SK-N-SH treated with all-trans-retinoic acid at 6 μM for 48 hours (cell line): ENCODE measurements around the gene SUSD6.

Source experiments
- ATAC-seq: fragments of 200-7000 bp; cut with Tn5 transposase; 3 replicates; pipeline ENCODE4 v1.9.1; 2020; ENCODE audit warnings: mild to moderate bottlenecking, moderate library complexity
- BACH2 ChIP-seq: fragments of 250-450 bp; sonication (Bioruptor Pico); IDR thresholded peaks from 2 replicates; pipeline ENCODE4 v1.9.0; 2021; ENCODE audit warnings: mild to moderate bottlenecking, borderline replicate concordance
- CSDC2 ChIP-seq: fragments of 250-450 bp; sonication (Bioruptor Pico); IDR thresholded peaks from 2 replicates; pipeline ENCODE4 v1.5.0; 2020; ENCODE audit warnings: mild to moderate bottlenecking, moderate library complexity
- ESRRG ChIP-seq: fragments of 250-450 bp; sonication (Bioruptor Pico); IDR thresholded peaks from 2 replicates; pipeline ENCODE4 v1.6.1; 2021; ENCODE audit warnings: mild to moderate bottlenecking
- ISL1 ChIP-seq: fragments of 250-450 bp; sonication (Bioruptor Pico); IDR thresholded peaks from 2 replicates; pipeline ENCODE4 v2.1.2; 2022; ENCODE audit warnings: mild to moderate bottlenecking, moderate library complexity
- OSR1 ChIP-seq: fragments of 250-450 bp; sonication (Bioruptor Pico); IDR thresholded peaks from 2 replicates; pipeline ENCODE4 v1.8.0; 2022; ENCODE audit warnings: moderate library complexity, mild to moderate bottlenecking, inconsistent platforms
- PPARA ChIP-seq: fragments of 250-450 bp; sonication (Bioruptor Pico); IDR thresholded peaks from 2 replicates; pipeline ENCODE4 v1.5.0; 2020; ENCODE audit warnings: mild to moderate bottlenecking, borderline replicate concordance
- RARB ChIP-seq: fragments of 250-450 bp; sonication (Bioruptor Pico); IDR thresholded peaks from 2 replicates; pipeline ENCODE4 v1.8.0; 2021; ENCODE audit warnings: mild to moderate bottlenecking, moderate library complexity
- SNAI2 ChIP-seq: fragments of 250-450 bp; sonication (Bioruptor Pico); IDR thresholded peaks from 2 replicates; pipeline ENCODE4 v1.5.0; 2020; ENCODE audit warnings: mild to moderate bottlenecking, moderate library complexity
- TCF4 ChIP-seq: fragments of 250-450 bp; sonication (Bioruptor Pico); IDR thresholded peaks from 2 replicates; pipeline ENCODE4 v1.8.0; 2021; ENCODE audit warnings: mild to moderate bottlenecking, moderate library complexity, borderline replicate concordance
- TOX ChIP-seq: fragments of 250-450 bp; sonication (Bioruptor Pico); IDR thresholded peaks from 2 replicates; pipeline ENCODE4 v1.8.0; 2021; ENCODE audit warnings: mild to moderate bottlenecking, moderate library complexity, borderline replicate concordance
- ZC3H10 ChIP-seq: fragments of 250-450 bp; sonication (Bioruptor Pico); IDR thresholded peaks from 2 replicates; pipeline ENCODE4 v1.5.1; 2021; ENCODE audit warnings: mild to moderate bottlenecking, moderate library complexity
- ZFP3 ChIP-seq: fragments of 250-450 bp; sonication (Bioruptor Pico); IDR thresholded peaks from 2 replicates; pipeline ENCODE4 v1.5.0; 2020; ENCODE audit warnings: mild to moderate bottlenecking, moderate library complexity
- ZFP30 ChIP-seq: fragments of 450-650 bp; formaldehyde crosslinking; IDR thresholded peaks from 2 replicates; pipeline ENCODE4 v1.5.0; 2022; ENCODE audit warnings: mild to moderate bottlenecking, moderate library complexity
- ZNF565 ChIP-seq: fragments of 450-650 bp; formaldehyde crosslinking; conservative IDR thresholded peaks from 2 replicates; pipeline ENCODE4 v1.5.0; 2020; ENCODE audit warnings: low read depth, mild to moderate bottlenecking, moderate library complexity
- ZNF8 ChIP-seq: fragments of 450-650 bp; formaldehyde crosslinking; IDR thresholded peaks from 2 replicates; pipeline ENCODE4 v1.5.0; 2020; ENCODE audit warnings: mild to moderate bottlenecking, moderate library complexity
- TF ChIP-seq, protein P1 (sequence below): fragments of 250-450 bp; sonication (Bioruptor Pico); IDR thresholded peaks from 2 replicates; pipeline ENCODE4 v1.5.0; 2020; ENCODE audit warnings: mild to moderate bottlenecking, moderate library complexity
- TF ChIP-seq, protein P2 (sequence below): fragments of 250-450 bp; sonication (Bioruptor Pico); IDR thresholded peaks from 2 replicates; pipeline ENCODE4 v1.5.1; 2020; ENCODE audit warnings: low read depth, mild to moderate bottlenecking, moderate library complexity
- TF ChIP-seq, protein P3 (sequence below): fragments of 250-450 bp; sonication (Bioruptor Pico); IDR thresholded peaks from 2 replicates; pipeline ENCODE4 v1.8.0; 2020; ENCODE audit warnings: mild to moderate bottlenecking, moderate library complexity, borderline replicate concordance
- TF ChIP-seq, protein P4 (sequence below): fragments of 250-450 bp; sonication (Bioruptor Pico); IDR thresholded peaks from 2 replicates; pipeline ENCODE4 v1.8.0; 2021; ENCODE audit warnings: low read depth, mild to moderate bottlenecking, moderate library complexity, borderline replicate concordance

The SUSD6 gene

GRCh38 chr14:69664865-69665526 is 53.6 kb downstream of the SUSD6 start (continued):
- TF ChIP-seq, protein P1, sequence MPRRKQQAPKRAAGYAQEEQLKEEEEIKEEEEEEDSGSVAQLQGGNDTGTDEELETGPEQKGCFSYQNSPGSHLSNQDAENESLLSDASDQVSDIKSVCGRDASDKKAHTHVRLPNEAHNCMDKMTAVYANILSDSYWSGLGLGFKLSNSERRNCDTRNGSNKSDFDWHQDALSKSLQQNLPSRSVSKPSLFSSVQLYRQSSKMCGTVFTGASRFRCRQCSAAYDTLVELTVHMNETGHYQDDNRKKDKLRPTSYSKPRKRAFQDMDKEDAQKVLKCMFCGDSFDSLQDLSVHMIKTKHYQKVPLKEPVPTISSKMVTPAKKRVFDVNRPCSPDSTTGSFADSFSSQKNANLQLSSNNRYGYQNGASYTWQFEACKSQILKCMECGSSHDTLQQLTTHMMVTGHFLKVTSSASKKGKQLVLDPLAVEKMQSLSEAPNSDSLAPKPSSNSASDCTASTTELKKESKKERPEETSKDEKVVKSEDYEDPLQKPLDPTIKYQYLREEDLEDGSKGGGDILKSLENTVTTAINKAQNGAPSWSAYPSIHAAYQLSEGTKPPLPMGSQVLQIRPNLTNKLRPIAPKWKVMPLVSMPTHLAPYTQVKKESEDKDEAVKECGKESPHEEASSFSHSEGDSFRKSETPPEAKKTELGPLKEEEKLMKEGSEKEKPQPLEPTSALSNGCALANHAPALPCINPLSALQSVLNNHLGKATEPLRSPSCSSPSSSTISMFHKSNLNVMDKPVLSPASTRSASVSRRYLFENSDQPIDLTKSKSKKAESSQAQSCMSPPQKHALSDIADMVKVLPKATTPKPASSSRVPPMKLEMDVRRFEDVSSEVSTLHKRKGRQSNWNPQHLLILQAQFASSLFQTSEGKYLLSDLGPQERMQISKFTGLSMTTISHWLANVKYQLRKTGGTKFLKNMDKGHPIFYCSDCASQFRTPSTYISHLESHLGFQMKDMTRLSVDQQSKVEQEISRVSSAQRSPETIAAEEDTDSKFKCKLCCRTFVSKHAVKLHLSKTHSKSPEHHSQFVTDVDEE (CRISPR knock-in tag), result no peak
- TF ChIP-seq ZNF8 (CRISPR knock-in tag) (no peak), BACH2 (CRISPR knock-in tag) (no peak), ZFP3 (no peak), TOX (CRISPR knock-in tag) (no peak)

DNA sequence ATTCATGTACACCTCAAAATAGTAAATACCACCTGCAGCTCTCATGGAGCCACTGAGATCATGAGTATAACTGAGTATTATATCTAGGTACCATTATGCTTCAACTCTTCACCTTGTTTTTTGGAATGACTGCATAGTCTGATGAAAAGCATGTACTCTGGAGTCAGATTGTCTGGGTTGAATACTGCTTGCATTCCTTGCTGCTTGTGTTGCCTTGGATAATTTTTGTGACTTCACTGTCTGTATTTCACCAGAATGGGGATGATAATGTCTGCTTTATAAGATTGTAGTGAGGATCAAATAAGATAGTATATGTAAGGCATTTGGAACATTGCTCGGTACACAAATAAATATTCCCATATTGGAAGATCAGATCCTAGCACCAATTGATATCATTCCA is 54.2 kb downstream of the SUSD6 start:
- TF ChIP-seq ZFP30 (CRISPR knock-in tag), result no peak
- TF ChIP-seq, protein P2, sequence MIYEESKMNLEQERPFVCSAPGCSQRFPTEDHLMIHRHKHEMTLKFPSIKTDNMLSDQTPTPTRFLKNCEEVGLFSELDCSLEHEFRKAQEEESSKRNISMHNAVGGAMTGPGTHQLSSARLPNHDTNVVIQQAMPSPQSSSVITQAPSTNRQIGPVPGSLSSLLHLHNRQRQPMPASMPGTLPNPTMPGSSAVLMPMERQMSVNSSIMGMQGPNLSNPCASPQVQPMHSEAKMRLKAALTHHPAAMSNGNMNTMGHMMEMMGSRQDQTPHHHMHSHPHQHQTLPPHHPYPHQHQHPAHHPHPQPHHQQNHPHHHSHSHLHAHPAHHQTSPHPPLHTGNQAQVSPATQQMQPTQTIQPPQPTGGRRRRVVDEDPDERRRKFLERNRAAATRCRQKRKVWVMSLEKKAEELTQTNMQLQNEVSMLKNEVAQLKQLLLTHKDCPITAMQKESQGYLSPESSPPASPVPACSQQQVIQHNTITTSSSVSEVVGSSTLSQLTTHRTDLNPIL (CRISPR knock-in tag), result no peak
- no peak for TF ChIP-seq ZNF565
- ATAC-seq, result peak; percentile 67

- TF ChIP-seq PPARA, result no peak
- ATAC-seq, result peak; percentile 28; the same call in 2 of the 3 replicates
Measured at GRCh38 chr14:69666112-69666511, 54.7 kb downstream of the SUSD6 start.

- TF ChIP-seq, protein P1 (CRISPR knock-in tag), result no peak
- TF ChIP-seq ZFP30 (CRISPR knock-in tag) (no peak), ZFP3 (no peak), ISL1 (CRISPR knock-in tag) (peak; percentile 36), OSR1 (no peak), TOX (CRISPR knock-in tag) (no peak)
- TF ChIP-seq, protein P2 (CRISPR knock-in tag), result no peak
- TF ChIP-seq, protein P3, sequence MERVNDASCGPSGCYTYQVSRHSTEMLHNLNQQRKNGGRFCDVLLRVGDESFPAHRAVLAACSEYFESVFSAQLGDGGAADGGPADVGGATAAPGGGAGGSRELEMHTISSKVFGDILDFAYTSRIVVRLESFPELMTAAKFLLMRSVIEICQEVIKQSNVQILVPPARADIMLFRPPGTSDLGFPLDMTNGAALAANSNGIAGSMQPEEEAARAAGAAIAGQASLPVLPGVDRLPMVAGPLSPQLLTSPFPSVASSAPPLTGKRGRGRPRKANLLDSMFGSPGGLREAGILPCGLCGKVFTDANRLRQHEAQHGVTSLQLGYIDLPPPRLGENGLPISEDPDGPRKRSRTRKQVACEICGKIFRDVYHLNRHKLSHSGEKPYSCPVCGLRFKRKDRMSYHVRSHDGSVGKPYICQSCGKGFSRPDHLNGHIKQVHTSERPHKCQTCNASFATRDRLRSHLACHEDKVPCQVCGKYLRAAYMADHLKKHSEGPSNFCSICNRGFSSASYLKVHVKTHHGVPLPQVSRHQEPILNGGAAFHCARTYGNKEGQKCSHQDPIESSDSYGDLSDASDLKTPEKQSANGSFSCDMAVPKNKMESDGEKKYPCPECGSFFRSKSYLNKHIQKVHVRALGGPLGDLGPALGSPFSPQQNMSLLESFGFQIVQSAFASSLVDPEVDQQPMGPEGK, result peak; percentile 58; the same call in 1 of the 2 replicates
- TF ChIP-seq, all 23 proteins: peak for 2
- peak; percentile 45 for ATAC-seq
Measured at GRCh38 chr14:69666690-69667211, 55.4 kb downstream of the SUSD6 start.

DNA sequence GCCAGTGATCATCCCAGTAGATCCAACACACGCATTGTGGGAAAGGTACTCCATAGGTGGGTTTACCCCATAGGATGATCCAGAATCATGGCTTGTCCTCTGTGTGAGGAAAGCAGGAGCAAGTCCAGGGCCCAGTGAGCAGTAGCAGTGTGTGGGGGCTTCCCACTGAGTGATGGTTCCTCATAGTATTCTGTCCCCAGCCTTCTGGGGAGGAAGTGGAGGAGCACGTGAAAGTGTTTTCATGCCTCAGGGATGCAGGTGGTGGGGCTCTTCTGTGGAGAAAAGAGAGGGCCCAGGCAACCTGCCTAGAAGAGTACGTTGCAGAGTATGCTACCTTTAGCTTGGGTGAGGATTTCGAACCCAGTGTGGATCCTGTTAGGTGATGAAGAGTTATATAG is 56.5 kb downstream of the SUSD6 start:
- no peak for ATAC-seq
- TF ChIP-seq, protein P4, sequence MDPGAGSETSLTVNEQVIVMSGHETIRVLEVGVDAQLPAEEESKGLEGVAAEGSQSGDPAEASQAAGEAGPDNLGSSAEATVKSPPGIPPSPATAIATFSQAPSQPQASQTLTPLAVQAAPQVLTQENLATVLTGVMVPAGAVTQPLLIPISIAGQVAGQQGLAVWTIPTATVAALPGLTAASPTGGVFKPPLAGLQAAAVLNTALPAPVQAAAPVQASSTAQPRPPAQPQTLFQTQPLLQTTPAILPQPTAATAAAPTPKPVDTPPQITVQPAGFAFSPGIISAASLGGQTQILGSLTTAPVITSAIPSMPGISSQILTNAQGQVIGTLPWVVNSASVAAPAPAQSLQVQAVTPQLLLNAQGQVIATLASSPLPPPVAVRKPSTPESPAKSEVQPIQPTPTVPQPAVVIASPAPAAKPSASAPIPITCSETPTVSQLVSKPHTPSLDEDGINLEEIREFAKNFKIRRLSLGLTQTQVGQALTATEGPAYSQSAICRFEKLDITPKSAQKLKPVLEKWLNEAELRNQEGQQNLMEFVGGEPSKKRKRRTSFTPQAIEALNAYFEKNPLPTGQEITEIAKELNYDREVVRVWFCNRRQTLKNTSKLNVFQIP (CRISPR knock-in tag), result no peak
- TF ChIP-seq SNAI2 (CRISPR knock-in tag) (no peak), RARB (no peak), TCF4 (CRISPR knock-in tag) (no peak), CSDC2 (CRISPR knock-in tag) (no peak), ESRRG (no peak), OSR1 (no peak), ZC3H10 (CRISPR knock-in tag) (no peak)
- TF ChIP-seq, protein P1 (CRISPR knock-in tag), result no peak
